ENCODE measurements around the gene RNF183.

DNA sequence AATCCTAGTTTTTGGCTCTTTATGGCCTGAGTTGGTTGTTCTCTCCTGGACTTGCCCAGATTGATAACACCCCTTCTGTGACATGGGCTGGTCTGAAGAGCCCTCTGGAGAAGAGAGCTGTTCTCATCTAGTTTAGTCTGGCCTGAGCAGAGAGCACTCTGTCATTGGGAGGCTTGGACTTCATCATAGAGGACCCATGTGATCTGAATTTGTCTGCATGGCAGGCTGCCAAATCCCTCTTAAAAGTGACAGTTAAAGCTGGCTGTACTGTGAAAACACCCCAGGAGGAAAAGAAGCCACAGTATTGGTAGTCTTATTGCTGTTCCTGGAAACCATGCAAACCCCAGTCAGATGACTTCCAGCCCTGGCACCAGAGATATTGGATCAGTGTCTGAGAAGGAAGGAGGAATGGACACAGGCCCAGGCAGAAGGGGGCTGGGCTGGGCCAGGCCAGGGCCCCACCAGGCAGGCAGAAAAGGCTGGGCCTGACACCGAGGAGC lies 40.6 kb upstream of the RNF183 start:
- TF ChIP-seq, protein P1, sequence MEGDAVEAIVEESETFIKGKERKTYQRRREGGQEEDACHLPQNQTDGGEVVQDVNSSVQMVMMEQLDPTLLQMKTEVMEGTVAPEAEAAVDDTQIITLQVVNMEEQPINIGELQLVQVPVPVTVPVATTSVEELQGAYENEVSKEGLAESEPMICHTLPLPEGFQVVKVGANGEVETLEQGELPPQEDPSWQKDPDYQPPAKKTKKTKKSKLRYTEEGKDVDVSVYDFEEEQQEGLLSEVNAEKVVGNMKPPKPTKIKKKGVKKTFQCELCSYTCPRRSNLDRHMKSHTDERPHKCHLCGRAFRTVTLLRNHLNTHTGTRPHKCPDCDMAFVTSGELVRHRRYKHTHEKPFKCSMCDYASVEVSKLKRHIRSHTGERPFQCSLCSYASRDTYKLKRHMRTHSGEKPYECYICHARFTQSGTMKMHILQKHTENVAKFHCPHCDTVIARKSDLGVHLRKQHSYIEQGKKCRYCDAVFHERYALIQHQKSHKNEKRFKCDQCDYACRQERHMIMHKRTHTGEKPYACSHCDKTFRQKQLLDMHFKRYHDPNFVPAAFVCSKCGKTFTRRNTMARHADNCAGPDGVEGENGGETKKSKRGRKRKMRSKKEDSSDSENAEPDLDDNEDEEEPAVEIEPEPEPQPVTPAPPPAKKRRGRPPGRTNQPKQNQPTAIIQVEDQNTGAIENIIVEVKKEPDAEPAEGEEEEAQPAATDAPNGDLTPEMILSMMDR (IDR thresholded peaks at IDR 0.05): no peak
- no peak for TF ChIP-seq POLR2A (IDR thresholded peaks at IDR 0.05)
